HK-2 (cell line): Measurements from ENCODE around the gene INPP5B.
"Not testable (repeated sequence)": the region's sequence is repeated elsewhere in the genome, so short reads cannot be mapped to it uniquely, and the experiment has no call there.

Experiments used
- DNase-seq: peaks from one replicate; pipeline ENCODE4 v3.0.0-alpha.2; 2018; ENCODE audit not compliant: unreplicated experiment

The INPP5B gene

DNA sequence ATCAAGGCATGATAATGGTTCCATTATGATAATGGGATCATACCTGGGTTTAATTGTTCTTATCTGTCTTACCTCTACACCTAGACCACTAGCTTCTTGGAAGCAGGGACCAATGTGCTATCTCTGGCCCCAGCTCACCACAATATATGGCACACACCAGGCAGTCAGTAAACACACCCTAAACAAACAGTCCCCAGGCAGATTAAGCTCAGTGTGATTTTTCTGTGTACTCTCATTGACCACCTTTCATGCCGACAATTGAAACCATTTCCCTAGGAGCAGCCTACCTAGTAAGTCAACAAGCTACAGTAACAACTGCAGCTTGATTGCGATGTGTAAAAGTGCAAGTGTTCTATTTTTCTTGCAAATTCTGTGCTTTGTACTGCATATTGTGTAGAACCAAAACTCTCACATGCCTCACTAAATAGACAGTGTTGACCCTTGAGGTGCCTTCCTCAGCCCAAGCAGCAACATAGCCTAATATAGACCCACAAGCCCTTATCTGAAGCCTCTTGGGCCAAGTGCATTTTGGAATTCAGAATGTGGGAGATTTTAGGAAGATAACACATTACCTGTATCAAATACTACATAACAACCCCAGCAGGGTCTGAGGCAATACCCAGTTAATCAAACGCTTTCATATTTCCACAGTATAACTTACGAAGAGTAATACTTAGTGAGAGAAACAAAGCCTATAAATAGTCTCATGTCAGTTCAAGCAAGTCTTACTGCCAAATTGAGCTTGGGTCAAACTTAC lies 32.0 kb downstream of the INPP5B start:
- DNase-seq, result no peak

DNA sequence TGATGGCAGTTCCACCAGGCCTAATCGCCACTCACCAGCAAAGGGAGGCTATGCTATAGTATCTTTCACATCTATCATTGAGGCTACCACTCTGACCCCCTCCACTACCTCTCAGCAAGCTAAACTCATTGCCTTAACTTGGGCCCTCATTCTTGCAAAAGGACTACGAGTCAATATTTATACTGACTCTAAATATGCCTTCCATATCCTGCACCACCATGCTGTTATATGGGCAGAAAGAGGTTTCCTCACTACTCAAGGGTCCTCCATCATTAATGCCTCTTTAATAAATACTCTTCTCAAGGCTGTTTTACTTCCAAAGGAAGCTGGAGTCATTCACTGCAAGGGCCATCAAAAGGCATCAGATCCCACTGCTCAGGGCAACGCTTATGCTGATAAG lies 35.4 kb downstream of the INPP5B start:
- DNase-seq, result not testable (repeated sequence)

DNA sequence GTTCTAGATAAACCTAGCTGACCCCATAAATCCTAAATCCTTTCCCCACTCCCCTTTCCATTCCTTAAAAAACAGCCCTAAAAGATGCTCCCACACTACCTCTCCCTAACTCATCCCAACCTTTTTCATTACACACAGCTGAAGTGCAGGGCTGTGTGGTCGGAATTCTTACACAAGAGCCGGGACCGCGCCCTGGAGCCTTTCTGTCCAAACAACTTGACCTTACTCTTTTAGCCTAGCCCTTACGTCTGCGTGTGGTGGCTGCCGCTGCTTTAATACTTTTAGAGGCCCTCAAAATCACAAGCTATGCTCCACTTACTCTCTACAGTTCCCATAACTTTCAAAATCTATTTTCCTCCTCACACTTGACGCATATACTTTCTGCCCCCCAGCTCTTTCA lies 36.0 kb downstream of the INPP5B start:
- DNase-seq, result not testable (repeated sequence)

DNA sequence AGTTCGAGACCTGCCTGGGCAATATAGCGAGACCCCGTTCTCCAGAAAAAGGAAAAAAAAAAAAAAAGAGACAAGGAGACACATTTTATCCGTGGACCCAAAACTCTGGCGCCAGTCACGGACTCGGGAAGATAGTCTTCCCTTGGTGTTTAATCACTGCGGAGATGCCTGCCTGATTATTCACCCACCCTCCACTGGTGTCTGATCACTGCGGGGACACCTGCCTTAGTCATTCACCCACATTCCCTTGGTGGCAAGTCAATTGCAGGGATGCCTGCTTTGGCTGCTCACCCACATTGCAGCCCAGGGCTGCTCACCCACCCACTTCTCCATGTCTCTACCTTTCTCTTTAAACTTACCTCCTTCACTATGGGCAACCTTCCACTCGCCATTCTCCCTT lies 38.3 kb downstream of the INPP5B start:
- not testable (repeated sequence) for DNase-seq

DNA sequence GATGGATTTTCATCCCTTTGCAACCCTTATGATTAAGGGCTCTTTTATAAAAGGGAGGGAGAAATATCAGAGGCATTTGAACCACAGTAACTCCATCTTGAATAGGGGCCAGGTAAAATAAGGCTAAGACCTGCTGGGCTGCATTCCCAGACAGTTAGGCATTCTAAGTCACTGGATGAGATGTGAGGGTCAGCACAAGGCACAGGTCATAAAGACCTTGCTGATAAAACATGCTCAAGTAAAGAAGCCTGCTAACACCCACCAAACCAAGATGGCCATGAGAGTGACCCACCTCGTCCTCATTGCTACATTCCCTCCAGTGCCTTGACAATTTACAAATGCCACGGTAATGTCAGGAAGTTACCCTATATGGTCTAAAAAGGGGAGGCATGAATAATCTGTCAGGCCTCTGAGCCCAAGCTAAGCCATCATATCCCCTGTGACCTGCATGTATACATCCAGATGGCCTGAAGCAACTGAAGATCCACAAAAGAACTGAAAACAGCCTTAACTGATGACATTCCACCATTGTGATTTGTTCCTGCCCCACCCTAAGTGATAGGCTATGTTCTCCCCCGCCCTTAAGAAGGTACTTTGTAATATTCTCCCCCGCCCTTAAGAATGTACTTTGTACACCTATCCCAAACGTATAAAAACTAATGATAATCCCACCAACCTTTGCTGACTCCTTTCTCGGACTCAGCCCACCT lies 39.3 kb downstream of the INPP5B start:
- not testable (repeated sequence) for DNase-seq

DNA sequence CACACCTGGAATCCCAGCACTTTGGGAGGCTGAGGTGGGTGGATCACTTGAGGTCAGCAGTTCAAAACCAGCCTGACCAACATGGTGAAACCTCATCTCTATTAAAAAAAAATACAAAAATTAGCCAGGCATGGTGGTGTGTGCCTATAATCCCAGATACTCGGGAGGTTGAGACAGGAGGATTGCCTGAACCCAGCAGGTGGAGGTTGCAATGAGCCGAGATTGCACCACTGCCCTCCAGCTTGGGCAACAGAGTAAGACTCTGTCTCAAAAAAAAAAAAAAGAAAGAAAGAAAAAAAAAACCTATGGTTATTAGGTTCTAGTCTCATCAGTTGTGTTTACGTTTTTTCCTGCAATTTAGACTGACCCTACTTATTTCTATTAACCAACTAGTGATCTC lies 40.3 kb downstream of the INPP5B start:
- DNase-seq, result not testable (repeated sequence)

DNA sequence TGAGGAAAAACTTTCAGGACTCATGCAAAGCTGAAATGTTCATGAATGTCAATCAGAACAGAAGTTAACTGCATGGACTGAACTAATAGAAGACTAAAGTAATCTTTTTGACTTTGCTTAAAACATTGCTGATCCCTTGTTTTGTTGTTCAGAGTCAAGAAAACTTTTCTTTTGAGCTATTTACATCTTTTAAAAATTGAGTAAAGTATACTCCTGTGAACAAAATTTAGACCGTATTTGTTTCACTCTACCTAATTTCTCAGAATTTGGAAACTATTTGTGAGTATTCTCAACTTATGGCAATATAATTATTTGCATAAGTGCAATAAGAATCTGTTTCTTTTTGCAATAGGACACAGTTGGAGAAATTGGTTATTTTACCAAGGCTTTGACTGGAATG lies 41.1 kb downstream of the INPP5B start:
- DNase-seq, result no peak

DNA sequence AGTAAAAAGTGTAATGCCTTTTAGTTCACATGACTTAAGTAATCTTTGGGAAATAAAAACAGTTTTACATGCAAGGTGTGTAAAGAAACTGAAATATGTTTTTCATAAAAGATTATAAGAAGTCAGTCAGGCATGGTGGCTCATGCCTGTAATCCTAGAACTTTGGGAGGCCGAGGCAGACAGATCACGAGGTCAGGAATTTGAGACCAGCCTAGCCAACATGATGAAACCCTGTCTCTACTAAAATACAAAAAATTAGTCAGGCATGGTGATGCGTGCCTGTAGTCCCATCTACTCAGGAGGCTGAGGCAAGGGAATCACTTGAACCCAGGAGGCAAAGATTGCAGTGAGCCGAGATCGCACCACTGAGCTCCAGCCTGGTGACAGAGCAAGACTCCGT lies 42.9 kb downstream of the INPP5B start:
- not testable (repeated sequence) for DNase-seq

DNA sequence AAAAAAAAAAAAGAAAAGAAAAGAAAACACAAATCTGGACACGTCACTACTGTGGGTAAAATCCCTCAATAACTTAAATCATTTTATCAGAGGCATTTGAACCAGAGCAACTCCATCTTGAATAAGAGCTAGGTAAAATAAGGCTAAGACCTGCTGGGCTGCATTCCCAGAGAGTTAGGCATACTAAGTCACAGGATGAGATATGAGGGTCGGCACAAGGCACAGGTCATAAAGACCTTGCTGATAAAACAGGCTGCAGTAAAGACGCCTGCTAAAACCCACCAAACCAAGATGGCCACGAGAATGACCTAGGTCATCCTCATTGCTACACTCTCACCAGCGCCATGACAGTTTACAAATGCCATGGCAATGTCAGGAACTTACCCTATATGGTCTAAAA lies 43.9 kb downstream of the INPP5B start:
- no peak for DNase-seq

DNA sequence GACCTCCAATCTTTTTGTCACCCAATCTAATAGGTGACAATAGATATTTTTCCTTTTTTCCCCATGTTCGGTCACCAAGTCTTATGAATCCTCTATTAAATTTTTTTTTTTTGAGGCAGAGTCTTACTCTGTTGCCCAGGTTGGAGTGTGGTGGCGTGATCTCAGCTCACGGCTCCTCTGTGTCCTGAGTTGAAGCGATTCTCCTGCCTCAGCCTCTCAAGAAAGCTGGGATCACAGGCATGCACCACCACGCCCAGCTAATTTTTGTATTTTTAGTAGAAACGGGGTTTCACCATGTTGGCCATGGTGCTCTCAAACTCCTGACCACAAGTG lies 45.0 kb downstream of the INPP5B start:
- no peak for DNase-seq

DNA sequence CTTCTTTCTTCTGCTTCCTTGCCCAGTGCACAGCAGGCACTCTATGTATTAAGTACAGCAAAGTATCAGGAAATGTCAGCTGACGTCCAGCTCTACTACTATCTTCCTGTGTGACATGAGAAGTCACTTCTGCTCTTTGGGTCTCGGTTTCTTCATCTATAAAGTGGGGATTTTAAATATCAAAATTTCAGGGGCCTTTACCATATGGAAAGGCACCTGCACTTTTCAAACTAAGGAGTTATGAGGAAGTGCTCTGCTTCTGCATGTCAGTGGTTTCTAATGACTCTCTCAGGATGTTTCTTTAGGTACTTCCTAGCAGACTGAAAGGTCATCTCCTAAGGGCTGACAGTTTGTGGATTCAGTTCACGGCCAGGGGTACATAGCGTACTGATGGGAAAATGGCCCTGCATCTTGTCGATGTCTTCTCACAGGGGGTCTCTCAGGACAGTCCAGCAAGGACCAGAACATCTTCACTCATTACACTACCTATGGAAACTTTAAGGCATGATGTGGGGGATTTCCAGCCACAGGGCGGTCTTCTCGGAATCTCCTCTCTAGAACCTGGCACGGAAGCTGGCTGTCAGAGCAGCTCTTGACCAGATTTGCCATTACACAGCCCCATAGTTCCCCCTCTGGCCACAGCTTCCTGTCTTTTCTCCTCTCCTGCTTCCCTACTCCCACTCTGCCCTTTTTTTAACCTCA lies 45.5 kb downstream of the INPP5B start:
- no peak for DNase-seq

DNA sequence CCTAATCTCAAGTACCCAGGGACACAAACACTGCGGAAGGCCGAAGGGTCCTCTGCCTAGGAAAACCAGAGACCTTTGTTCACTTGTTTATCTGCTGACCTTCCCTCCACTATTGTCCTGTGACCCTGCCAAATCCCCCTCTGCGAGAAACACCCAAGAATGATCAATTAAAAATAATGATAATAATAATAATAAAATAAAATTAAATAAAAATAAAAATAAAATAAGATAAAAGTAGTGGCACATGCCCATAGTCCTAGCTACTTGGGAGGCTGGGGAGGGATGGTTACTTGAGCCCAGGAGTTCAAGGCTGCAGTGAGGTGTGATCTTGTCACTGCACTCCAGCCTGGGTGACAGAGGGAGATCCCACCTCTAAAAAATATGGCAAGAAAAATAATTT lies 49.3 kb downstream of the INPP5B start:
- not testable (repeated sequence) for DNase-seq

DNA sequence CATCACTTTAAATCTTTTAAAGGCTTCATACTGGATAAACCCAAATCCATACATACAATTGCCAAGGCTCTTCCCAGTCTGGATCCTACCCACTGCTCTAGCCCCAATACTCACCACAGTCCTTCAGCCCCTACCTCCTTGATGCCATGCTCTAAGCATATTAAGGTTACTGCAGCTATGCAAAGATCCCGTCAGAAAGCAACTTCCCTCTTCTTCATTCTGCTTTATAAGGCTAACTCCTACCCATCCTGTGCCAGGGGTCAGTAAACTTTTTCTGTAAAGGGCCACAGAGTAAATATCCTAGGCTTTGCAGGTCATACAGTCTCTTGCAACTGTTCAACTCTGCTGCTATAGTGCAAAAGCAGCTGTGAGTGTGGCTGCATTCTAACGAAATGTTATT lies 53.2 kb downstream of the INPP5B start:
- no peak for DNase-seq

DNA sequence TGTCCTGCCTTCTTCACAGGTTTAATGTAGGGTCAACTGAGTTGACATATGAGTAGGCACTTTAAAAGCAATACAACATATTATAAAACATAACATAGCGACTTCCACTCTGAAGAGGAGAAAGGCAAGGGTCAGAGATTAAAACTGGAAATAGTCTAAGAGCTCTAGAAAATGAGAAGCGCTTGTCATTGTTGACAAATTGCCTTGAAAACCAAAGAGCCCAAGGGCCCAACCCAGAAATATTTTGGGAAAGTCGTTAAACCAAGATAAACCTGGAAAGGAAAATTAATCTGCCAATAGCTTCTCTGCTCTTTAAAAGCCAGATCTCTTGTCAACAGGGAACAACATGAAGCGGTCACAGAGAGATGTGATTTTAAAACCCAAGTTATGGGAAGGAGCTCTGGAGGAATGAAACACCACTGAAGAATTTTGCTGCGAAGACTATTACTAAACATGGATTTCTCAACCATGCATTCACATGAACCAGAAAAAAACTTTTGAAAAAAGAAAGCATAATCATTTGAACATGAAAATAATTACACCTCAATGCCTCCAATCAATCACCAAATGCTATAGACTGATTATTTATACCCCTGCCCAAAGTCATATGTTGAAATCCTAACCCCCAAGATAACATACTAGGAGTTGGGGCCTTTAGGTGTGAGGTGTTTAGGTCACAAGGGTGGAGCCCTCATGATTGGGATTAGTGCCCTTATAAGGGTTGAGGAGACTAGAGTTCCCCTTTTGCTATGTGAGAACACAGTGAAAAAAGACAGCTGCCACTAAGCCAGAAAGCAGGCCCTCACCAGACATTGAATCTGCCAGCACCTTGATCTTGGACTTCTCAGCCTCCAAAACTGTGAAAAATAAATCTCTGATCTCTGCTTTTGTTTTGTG lies 54.5 kb downstream of the INPP5B start:
- no peak for DNase-seq

DNA sequence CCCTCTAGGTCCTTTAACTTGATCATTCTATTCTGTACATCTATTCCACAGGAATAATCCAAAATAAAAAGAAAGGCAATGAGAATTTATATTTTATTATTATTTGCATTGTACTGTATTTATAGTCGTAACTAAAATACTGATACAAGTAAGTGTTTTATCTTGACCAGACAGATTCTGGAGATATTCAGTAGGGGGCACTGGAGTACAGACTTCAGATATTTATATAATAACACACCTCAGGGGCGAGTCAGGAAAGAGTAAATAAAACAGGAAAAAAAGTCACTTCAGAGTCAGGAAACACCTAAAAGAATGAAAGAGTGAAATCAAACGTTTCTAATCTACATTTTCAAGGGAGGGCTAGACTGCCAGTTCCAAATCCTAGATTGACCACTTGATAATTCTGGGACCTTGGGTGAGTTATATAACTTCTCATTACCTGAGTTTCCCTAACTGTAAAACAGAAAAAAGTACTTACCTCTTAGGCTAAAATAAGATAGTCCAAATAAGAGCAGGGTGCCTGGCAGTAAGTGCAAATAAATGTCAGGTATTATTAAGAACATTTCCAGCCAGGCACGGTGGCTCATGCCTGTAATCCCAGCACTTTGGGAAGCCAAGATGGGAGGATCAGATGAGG lies 56.4 kb downstream of the INPP5B start:
- no peak for DNase-seq

DNA sequence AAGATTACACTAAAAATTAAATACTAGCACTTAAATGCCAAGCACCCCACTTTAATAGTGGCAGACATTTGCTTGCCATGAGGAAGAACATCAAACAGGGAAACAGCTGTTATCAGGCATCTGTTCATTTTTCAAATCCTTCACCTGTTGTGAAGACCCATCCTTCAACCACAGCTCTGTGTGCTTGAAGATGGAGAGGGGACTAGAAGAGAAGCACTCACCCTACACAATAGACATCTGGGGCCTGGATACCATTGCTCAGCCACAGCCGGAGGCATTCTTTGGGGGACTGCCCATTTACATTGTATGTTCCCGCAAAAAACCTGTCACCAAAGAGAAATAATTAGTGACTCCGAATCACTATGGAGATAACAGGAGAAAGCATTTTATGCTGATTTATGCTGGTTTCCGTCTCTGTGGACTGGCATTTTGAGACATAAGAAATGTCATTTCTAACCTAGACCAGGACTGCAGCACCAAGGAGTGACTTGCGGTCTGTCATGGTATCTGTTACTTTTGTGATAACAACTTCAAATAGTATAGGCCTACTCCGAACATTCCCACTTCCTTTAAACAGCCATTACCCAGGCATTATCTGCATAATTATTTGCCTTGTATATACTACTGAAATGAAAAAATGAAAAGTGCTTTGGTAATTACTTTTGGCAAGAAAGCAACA lies 58.7 kb downstream of the INPP5B start:
- no peak for DNase-seq

DNA sequence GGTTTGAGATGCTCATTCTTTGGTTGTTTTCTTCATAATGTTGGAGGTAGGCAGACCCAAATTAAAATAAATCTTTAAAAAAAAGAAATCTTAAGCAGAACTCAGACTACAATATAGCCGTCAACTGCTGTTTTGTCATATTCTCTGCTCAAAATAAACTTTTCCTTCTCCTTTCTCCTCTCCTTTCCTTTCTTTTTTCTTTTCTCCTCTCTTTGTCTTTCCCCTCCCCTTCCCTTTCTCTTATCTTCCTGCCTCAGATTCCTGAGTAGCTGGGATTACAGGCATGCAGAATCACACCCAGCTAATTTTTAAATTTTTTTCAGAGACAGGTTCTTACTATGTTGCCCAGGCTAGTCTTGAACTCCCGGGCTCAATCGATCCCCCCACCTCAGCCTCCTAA lies 62.7 kb downstream of the INPP5B start:
- DNase-seq, result no peak

DNA sequence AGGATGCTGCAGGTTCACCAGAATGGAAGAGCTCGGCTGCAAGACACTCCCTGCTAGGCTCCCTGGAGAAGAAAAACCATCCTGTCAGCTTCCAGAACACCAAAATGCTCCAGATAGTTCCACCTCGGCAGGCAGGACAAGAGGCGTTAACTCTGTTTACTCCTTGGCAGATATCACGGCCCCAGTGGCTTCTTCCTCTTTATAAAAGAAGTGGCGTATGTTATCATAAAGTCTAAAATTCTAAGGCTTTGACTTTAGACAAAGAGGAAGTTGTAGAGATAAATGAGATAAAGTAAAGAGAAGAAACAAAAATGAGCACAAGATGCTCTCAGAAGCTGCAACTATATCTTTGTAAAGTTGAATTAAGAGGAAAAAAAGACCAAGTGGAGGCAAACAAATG lies 63.2 kb downstream of the INPP5B start:
- no peak for DNase-seq

DNA sequence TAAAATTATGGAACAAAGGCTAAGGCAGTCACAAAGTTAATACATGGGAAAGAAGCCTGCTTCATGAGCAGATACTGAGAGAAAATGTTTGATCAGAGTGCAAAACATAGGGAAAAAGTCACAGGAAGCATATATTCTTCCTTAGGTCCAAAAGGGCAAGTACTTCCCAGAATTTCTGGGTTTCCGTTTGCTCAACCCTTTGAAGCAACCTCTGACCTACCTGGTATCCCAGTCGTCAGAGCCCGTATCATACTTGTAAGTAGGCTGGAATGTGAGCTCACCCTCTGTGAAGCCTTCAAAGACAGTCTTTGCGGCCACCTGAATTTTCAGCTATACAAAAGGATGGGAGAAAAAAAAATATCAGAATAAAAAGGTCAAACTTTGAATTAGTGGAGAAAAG lies 67.0 kb downstream of the INPP5B start:
- DNase-seq, result no peak

DNA sequence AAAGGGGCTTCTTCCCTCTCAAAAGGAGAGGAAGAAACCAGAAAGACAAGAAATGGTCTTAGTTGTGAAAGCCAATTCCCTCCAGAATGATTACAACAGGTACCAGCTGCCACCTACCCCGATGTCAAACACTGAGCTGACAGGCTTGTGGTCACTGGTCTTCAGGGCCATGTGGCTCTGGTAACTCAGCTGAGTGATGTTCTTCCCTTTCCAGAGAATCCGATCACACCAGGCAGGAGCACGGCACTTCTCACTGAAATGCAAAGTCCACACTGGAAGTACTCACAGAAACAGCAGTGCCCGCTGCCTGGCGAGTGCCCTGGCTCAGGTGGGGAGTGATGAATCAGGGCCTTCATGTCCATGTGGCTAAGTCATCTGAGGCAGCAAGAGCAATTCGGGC lies 68.8 kb downstream of the INPP5B start:
- no peak for DNase-seq

DNA sequence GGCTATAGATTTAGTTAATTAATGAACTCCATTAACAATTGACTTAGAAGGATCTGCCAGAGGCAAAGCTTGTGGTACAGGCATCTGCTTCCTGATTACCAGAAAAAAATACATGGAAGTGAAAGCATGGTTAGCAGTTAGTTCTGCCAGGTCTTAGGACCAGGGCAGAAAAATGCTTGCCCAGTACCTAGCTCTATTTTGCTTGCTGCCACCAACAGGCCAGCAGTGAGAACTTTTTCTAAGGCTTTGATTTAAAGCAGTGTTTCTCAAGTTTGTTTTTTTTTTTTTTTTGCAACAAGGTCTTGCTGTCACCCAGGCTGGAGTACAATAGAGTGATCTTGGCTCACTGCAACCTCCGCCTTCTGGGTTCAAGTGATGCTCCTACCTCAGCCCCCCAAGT lies 71.0 kb downstream of the INPP5B start:
- DNase-seq, result no peak
